HT1080 (cell line): Measurements from ENCODE around the gene LRMDA. TPM values are rescaled to one million over a fixed set of nuclear protein-coding genes. Genes with fewer than 3 reads are reported as not detected.
"Not testable (repeated sequence)": the region's sequence is repeated elsewhere in the genome, so short reads cannot be mapped to it uniquely, and the experiment has no call there.

ENCODE experiments used
- DNase-seq: peaks from one replicate; pipeline ENCODE4 v3.0.0-alpha.2; 2015; ENCODE audit warnings: low read depth
- total RNA-seq: library from RNA; depleted of rRNA; stranded (reverse); fragments of >200 nt; shearing (Covaris generic); gene quantifications from 2 replicates; pipeline ENCODE4 v1.2.3, GENCODE V29; 2014

Gene LRMDA
- total RNA-seq, 1 experiment from 2014 or later: not detected

DNA sequence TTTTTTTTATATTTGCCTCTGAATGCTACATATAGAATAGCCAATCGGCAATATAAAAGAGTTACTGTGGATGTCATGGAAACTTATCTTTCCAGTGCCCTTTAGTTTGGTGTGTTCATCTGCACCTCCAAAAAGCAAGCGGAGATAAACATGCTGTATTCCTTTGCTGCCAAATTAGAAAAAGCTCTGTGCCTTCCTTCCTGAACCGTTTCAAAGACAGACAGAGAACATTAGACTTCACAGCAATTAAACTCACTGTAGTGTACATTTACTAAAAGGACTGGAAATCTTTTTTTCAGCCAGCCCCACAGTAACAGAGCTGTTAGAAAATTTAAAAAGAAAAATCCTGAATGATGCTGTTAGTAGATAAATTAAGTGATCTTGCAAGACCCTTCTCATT, 707.5 kb downstream of the LRMDA start:
- DNase-seq: no peak

DNA sequence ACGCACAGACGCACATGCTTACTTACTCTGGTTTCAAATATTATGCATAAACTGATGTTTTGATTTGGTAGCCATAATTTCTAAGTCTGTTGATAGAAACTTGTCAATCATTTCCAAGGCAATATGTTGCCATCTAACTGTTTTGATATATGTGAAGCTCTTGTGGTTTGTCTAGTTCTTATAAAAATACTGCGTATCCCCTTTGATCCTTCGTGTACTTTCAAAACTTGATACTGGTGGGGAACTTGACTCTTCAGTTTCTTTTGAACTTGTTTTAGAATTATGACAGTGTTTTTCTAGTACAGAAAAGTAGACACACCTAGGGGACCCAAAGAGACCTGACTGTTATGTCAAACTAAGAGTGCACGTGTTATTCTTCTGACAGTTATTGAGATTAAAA, 708.0 kb downstream of the LRMDA start:
- DNase-seq: no peak

DNA sequence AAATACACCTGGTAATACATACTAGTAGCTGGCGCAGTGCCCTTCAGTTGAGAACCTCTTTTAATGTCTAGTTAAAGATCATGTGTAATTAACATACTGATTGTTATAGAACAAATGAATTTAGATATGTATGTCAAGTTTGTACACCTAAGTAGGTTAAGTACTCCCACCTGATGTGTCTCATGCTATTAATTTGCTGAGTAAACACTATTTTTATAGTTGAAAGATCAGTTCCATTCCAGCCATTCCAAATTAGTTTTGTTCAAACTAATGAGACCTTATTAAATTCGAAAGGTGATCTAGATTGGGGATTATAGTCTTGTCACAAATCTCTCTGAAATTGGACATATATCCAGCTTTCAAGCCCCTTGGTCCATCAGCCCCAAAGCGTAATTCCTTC, 710.0 kb downstream of the LRMDA start:
- no peak for DNase-seq

DNA sequence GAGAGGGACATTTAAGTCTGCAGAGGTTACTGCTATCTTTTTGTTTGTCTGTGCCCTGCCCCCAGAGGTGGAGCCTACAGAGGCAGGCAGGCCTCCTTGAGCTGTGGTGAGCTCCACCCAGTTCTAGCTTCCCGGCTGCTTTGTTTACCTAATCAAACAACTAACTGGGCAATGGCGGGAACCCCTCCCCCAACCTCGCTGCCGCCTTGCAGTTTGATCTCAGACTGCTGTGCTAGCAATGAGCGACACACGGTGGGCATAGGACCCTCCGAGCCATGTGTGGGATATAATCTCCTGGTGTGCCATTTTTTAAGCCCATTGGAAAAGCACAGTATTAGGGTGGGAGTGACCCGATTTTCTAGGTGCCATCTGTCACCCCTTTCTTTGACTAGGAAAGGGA, 716.8 kb downstream of the LRMDA start:
- not testable (repeated sequence) for DNase-seq

DNA sequence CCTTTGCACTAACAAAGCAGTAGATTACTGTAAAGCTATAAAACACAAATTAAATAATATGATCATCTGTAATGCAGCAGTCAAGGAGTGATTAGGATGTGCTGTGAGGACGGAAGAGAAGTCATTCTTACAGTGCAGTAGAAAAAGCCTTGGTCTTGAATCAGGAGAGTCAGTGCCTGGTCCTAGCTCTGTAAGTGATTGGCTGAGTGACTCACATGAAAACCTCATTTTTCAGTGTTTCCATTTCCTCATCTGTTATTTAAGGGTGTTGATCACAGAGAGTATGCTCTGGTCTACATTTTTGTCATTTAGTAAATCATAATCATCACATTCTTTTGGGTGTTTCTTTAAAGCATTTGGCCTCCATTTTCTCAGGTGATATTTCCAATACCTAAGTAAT, 717.8 kb downstream of the LRMDA start:
- no peak for DNase-seq

DNA sequence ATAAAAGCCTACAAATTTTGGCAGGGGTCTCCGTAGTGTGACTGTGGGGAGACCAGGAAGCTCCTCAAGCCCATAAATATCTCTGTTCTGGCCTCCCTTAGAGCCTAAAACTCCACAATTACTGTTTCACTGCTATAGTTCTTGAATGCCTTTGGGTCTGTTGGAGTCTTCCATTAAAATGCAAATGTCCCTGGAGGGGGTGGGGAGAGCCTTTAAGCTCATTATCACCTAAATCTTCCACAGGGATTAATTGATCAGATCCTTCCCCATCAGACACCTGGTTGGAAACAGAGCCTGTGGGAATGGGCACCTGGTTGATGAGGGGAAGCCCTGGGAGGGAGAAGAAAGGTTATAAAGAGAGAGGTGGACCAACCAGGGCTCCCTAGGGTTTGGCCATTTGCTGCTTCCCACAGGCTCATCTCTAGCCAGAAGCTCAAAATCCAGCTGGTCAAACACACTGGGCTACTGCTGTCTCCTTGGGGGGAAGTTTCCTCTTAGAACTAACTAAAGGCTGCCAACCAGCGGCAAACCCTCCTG, 718.2 kb downstream of the LRMDA start:
- no peak for DNase-seq

DNA sequence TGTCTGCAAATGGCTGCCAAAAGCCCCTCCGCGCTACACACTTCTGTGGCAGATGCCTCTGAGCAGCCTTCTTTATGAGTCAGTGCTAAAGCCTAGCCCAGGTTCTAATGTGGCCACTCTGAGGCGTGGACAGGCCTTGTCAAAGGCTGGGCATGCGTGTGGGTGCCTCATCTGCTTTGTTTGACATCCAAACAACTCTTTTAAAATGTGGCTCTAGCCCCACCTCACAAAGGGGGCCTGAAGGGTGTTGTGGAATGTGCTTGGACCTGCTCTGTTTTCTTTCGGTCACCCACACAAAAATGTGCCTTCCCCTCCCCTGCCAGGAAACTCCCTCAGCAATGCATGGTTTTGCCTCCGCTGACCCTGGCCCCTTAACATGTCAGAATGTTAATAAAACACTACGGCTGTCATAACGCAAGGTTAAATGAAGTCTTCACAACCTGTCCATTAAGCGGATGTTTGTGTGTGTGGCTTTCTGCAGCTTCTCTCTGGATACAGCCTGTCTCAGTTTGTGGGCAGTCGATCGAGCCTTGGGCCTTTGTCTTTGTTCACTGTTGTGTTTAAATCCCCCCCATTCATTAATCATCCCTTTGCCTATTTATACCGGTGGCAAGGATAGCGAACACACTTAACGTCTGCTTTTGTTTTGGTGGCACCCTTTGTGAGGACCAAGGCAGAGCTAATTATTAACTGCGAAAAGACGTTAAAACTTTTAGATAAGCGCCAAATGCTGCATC, 718.9 kb downstream of the LRMDA start:
- DNase-seq: no peak

DNA sequence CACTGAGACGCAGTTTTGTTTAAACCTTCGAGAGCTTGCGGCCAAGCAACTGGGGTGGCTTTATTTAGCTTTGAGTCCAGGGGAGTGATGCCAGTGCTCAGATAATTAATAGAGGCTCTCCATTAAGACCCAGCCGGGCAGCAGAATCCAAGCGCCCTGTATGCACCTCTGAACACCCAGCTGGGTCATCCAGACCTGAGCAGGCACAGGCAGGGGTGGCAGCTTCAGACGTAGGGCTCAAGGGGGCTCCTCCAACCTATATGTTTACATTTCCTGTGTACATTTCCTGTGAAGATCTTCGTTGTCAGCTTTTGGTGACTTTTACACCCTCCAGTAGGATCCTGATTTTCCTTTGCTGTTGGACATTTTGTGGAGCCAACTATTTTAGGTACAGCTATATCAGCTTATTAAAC, 719.5 kb downstream of the LRMDA start:
- no peak for DNase-seq

DNA sequence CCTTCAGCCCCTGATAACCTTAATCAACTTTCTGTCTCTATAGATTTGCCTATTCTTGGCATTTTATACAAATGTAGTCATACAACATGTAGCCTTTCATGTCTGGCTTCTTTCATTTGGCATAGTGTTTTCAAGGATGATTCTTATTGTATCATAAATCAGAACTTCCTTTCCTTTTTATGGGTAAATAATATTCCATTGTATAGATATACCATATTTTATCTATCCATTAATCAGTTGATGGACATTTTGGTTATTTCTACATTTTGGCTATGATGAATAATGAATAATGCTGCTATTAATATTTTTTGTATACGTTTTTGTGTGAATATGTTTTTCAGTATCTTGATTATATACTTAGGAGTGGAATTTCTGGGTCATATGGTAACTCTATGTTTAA, 720.8 kb downstream of the LRMDA start:
- DNase-seq: no peak

DNA sequence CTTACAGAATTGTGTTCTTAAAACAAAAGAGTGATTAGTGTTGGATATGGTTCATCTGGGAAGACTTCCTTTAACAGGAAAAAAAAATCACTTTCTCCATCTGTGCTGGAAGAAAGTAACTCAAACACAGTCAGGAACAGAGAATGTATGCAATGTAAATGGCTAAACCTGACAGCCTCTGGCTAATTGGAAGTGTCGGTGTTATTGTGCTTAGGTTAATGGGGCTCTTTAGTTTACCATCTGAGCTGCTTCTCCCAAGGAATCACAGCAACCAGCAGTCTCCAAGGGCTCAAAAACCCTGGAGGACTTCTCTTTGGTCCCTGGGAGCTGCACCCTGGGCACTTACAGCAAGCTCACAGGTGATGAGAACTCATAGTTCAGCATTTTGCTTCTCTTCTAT, 724.5 kb downstream of the LRMDA start:
- no peak for DNase-seq

DNA sequence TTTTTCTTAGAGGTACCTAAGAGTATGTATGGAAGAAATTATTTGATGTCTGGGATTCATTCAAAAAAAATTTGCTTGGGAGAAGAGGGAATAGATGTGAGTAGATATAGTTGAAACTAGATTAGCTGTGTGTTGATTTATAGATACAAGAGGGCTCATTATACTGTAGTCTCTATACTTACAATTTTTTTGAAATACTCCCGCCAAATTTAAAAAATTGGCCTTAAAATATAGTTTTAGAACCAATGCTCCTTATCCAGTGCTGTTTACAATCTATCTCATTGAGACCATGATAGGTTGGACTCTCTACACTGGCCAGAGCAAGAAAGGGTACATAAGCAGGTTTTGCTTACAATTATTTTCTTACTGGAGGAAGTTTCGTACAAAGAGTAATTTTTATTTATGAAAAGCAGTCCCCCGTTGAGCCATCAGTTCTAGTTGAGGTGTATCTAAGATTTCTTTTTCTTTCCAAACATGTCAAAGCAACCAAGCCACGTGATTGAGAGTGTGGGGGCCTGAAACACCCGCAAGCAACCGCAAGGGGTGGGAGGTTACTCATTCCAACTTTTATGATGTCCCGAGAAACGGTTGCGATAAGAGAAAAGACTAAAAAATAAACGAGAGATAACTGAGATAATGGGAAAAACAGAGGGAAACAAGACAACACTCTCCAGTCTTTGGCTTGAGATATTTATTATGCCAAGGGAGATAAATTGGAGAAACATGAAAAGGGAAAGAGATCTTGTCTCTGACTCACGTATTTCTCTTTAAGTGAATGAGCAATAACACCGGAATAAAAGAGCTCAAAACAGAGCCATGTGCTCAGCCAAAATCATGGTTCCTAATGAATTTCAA, 729.2 kb downstream of the LRMDA start:
- DNase-seq: no peak

DNA sequence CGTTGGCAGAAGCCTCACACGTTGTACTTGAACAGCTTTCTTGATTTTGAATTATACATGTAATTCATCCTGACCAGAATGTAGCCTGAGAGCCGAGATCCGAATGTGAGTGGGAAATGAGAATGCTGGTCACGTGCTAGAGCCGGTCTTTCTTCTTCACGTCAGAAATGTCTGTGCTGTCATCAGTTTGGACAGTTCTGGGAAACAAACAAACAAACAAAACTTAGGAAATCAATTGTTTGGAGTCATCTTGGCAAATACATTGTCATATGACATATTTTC, 729.8 kb downstream of the LRMDA start:
- DNase-seq: no peak

DNA sequence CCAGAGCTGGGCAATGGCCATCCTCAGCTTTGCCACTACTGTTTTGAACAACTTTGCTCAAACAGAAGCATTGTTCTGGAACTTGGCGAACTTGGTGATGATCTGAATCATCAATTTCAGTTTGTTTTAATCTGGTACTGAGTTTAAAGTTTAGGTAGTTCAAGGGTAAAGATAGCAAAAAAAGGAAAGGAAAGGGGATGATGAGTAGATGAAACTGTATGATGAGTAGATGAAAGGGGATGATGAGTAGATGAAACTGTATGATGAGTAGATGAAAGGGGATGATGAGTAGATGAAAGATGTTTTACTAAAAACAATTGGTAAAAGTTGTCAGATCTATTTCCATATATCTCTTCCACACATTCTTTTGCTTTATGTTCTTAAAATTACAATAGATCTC, 737.0 kb downstream of the LRMDA start:
- no peak for DNase-seq

DNA sequence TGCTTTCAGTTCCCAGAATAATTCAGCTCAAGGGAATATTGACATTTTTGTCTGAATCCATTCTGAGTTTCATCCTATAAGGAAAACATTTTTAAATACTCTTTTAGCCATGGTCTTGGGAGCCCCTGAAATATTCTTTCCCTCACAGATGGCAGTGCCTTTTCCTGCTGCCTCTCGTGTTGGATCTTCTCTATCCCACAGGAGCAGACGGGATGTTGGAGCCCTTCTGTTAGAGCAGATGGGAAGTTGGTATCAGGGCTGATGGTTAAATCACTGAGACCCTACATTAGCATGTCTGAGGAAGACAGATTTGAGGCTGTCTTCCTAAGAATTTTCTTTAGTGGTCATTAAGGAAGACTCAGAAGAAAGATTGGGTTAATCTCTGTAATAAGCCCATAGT, 737.8 kb downstream of the LRMDA start:
- DNase-seq: no peak

DNA sequence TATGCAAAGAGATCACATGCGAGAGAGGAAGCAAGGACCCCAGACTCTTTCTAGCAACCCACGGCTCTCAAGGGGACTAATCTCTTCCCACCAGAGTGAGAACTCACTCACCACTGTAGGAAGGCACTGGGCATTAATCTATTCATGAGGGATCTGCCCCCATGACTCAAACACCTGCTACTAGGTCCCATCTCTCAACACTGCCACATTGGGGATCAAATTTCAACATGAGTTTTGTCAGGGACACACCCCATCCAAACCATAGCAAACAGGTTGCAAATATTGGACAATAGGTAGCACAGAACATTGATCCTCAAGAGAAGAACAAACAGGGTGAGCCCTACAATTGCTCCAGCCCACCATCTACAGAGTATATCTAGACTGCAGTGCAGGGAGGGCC, 740.6 kb downstream of the LRMDA start:
- DNase-seq: no peak

DNA sequence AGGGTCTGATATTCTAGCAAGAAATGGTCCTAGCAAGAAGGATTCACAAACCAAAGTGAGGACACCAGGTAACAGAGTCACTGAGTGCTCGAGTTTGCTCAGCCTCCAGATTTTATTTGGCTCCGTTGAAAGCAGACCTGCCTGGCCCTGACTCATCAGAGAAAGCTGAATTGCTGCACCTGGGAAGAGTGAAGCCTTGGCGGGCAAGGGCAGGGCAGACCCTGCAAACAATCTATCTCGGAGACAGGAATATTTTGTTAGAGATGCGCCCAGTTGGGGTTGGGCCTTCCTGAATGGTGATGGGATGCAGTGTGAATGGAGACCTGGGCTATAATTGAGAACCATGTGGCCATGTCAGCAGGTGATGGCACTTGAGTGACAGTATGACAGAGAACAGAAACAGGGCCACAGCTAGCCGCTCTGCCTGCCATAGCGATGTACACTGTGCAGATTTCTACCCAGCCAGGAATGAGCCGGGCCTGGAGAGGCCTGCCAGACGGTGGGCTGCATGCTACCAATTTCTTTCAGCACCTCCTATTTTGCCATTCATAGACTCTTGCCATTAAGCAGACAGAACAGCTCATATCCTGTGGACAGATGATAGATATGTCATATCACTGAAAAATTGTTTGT, 744.2 kb downstream of the LRMDA start:
- no peak for DNase-seq

DNA sequence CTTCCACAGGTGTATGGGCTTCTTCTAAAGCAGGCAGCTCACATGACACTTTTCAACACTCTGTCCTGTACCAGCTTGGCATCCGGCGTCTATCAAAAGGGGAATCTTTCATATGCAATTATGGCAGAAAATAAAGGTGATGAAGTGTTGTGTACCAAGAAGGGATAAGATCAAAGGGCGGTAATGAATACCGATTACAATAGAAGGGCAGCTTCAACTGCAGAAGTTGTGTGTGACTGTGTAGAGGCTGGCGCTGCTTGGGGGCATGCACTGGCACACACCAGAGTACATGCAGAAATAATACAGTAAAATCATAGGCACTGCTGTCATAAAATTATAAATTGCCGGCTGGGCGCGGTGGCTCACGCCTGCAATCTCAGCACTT, 744.7 kb downstream of the LRMDA start:
- no peak for DNase-seq

DNA sequence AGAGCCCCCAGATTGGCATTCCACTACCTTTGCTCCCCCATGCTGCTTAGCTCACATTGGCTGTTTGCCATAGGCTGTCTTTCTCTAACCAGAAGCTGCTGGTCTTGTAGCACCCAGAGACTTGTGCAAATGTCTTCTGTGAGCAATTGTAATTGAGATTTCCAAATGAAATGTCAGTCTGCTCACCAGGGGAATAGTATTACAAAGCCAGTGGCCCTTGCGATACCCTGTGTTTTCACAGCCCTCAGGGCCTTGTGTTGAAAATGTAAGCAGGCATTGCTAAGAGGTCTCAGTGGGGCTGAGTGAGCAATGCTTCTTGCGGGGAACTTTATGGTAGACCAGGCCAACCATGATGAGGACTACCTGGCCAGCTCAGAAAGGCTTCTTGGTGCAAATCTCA, 746.5 kb downstream of the LRMDA start:
- DNase-seq: no peak

DNA sequence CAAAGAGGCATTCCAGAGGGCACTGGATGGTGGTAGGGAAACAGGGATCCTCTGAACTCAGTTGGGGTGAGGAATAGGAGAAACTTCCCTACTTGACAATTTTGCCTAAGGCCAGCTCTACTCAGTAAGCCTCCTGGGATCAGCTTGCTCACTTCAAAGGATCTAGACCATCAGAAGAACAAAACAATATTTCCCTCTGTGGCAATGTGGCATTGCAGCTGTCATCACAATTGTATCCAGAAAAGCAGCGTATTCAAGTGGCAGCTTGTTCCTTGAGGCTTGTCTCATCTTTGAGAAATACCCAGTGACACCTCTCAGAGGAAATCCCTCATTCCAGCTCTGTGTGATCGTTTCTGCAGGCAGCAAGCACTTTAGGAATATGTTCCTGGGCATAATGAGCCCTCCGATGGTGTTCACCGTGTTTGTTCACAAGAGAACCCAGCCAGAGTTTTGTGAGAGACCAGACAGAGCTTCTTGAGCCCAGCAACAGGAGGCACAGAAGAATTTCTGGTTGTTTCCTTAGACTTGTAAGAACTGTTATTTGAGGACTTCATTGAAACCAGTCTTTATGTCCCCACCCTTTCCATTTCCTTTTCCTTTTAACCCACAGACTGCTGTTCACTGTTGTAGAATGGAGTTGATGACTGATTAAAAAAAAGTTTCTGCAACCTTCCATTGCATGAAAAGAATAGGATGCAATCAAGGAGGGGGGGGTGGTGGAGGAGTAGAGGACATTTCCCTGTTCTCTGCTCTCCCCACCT, 747.3 kb downstream of the LRMDA start:
- DNase-seq: no peak

DNA sequence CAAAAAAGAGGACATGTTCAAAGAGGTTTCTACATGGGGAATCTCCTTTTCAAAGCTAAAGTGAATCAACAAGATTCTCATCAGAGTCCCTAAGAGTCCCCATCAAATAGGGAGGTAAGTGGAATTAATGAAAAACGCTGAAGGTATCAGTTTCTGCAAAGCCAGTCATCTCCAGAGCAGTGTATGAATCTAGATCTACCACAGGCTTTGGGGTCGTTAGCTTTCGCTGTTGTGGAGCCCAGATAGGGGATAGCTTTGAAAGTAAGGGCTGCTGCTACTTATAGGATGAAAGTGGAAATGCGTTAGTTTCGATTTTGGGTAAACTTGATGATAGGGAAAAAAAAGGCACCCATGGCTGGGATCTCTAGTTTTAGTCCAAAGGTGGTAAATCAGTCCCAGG, 748.4 kb downstream of the LRMDA start:
- no peak for DNase-seq

DNA sequence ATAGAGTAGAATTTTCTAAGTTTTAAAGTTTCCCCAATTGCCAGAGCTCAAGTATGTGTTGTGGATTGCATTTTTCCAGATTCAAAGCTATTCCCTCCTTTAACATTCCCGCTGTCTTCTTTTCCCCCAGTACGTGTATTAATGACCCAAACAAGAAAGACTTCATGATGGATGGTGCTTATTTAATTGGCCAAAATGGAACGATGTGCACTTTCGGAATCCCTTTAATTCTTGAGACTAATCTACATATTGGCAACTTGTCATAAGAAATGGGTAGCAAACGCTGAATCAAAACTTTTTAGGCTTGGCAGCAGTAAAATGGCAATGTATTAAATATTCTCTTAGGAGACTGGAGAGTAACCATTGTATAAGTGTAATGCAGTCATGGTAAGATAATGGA, 753.2 kb downstream of the LRMDA start:
- no peak for DNase-seq
